Stomach (tissue), 9 donors: ENCODE data around the gene BACE2. TPM values are rescaled to one million over a fixed set of nuclear protein-coding genes. Genes with fewer than 3 reads are reported as not detected.
A peak's percentile ranks its signal among the peaks of the same experiment; 100 is the strongest.

ENCODE experiments used
- DNase-seq, 2 donors: peaks; one replicate each; pipeline versions ENCODE4 v3.0.0 to v3.0.0-alpha.2; 2013 to 2019
- H3K27ac ChIP-seq, 5 donors: fragments of 200-600 bp in 4 of 5; sonication (generic) in 4 of 5; one replicate each; pipeline ENCODE4 v1.5.1; 2013 to 2019; ENCODE audit warnings: mild to moderate bottlenecking in 1 of 5, moderate library complexity in 1 of 5
- H3K27me3 ChIP-seq, 3 donors: fragments of 200-600 bp; sonication (generic); one replicate each; pipeline ENCODE4 v1.5.1; 2017 to 2019; ENCODE audit warnings: mixed run types in 1 of 3
- H3K36me3 ChIP-seq, 4 donors: fragments of 200-600 bp; sonication (generic); 1 replicate in 3 of 4; 2 replicates in 1 of 4; pipeline ENCODE4 v1.5.1; 2016 to 2019
- H3K4me1 ChIP-seq, 4 donors: fragments of 200-600 bp; sonication (generic); one replicate each; pipeline ENCODE4 v1.5.1; 2016 to 2019
- H3K4me3 ChIP-seq, 4 donors: fragments of 200-600 bp; sonication (generic) in 3 of 4; one replicate each; pipeline ENCODE4 v1.5.1; 2016 to 2019; ENCODE audit warnings: mild to moderate bottlenecking in 1 of 4
- H3K9me3 ChIP-seq, 4 donors: fragments of 200-600 bp; sonication (generic); one replicate each; pipeline ENCODE4 v1.5.1; 2016 to 2019
- CTCF ChIP-seq, 7 experiments: fragments of 450-650 bp in 4 of 7; fragments of 200-600 bp in 3 of 7; sonication (generic) in 3 of 7; IDR thresholded peaks; one replicate each; pipeline ENCODE4 v1.5.1; 2016 to 2019; ENCODE audit warnings: antibody characterized with exemption in 7 of 7, control low read depth in 2 of 7, mild to moderate bottlenecking in 1 of 7
- EP300 ChIP-seq: sonication (generic); formaldehyde crosslinking; IDR thresholded peaks from one replicate; pipeline ENCODE4 v1.6.1; 2017; ENCODE audit warnings: antibody characterized with exemption
- POLR2A ChIP-seq, 4 donors: fragments of 450-650 bp; IDR thresholded peaks; one replicate each; pipeline ENCODE4 v1.6.1; 2016; ENCODE audit warnings: antibody characterized with exemption in 4 of 4, control low read depth in 2 of 4, mild to moderate bottlenecking in 1 of 4, moderate library complexity in 1 of 4
- POLR2AphosphoS5 ChIP-seq, 3 donors: sonication (generic); formaldehyde crosslinking; IDR thresholded peaks; one replicate each; pipeline ENCODE4 v1.6.1; 2016; ENCODE audit warnings: antibody characterized with exemption in 3 of 3
- WGBS, 5 donors: extraction: QIAGEN DNeasy Blood & Tissue Kit in 3 of 5; methylation state at CpG; one replicate each; pipeline versions ENCODE4 v1.1.5 to v1.1.7; 2013 to 2018; 5-methylcytosine and 5-hydroxymethylcytosine counted together
- intact Hi-C: fragments of 100-400 bp; cut with DNase I; formaldehyde crosslinking; loops from one replicate; pipeline ENCODE4 v1.15.1; 2023; ENCODE audit warnings: low total_unique reads
- polyA plus RNA-seq, 3 donors: library from polyadenylated mRNA; stranded (reverse); fragments of 200-250 nt; gene quantifications; one replicate each; pipeline ENCODE4 v1.2.3, GENCODE V29; 2013
- total RNA-seq, 5 donors: library from RNA; depleted of rRNA; stranded (reverse); fragments of >200 nt; gene quantifications; one replicate each; pipeline versions ENCODE4 v1.1.0 to v1.2.3, GENCODE V29; 2014 to 2016
- donor health status: healthy with polysubstance abuse.
- donor health status: Bipolar disorder and iron deficiency.
- donor health status: healthy.

The BACE2 gene
- total and polyA plus RNA-seq, 8 donors = 7.6 to 244 (median 51.4) TPM

GRCh38 chr21:41294548-41295231 is 126.7 kb downstream of the BACE2 start:
- H3K36me3 ChIP-seq = no peaks in the 10 kb centered on the region
- 33 to 62% (median 40%) methylated on average over 1 of the region's 1 CpG for WGBS, 5 donors
- H3K4me1 ChIP-seq = peaks cover 0 to 4% (median 0%) of the 10 kb centered on the region in 4 donors
- H3K27me3 ChIP-seq = peaks cover 0 to 31% (median 0%) of the 10 kb centered on the region in 3 donors
- H3K4me3 ChIP-seq = no peak overlapping the region
- DNase-seq = no peak
- TF ChIP-seq POLR2AphosphoS5 (IDR thresholded peaks at IDR 0.05) (no peak), POLR2A (IDR thresholded peaks at IDR 0.05) (no peak), CTCF (IDR thresholded peaks at IDR 0.05) (no peak)
- intact Hi-C loops = no loop called here
- peak overlapping the region in 1 of 5 donors; percentile 63 for H3K27ac ChIP-seq
- H3K9me3 ChIP-seq = no peaks in the 10 kb centered on the region

DNA sequence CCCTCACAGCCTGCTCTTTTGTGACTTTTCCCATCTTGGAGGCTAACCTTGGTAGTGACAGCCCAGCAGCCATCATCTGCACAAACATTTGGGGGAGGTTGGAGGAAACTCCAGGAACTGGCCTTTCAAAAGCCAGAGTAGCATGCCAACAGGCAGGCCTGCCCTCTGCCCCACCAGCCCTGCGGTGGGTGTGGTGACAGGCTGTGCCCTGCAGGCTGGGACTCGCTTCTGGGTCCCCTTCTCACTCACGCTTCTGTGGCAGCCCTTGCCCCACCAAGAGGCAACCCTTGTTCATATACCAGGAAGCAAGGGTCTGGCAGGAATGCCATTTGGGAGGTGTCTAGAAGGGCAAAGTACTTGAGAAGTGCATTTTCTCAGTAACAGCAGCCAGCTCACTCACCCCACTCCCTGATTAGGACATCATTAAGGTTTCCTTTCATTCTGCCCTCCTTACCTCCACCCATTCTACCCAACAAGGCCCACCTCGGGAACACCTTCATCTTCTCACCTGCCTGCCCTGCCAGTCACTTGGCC is 127.8 kb downstream of the BACE2 start:
- Histone ChIP-seq H3K36me3 (no peaks in the 10 kb centered on the region), H3K9me3 (no peaks in the 10 kb centered on the region), H3K4me1 (no peaks in the 10 kb centered on the region), H3K4me3 (no peak overlapping the region), H3K27me3 (peaks cover 0 to 21% (median 0%) of the 10 kb centered on the region in 3 donors), H3K27ac (peak overlapping the region in 3 of 5 donors; percentile 39 to 63 (median 49))
- no peak for TF ChIP-seq EP300
- TF ChIP-seq POLR2AphosphoS5 (IDR thresholded peaks at IDR 0.05) = peak in 1 of 3 donors; percentile 8
- peak; percentile 36 to 39 for DNase-seq
- intact Hi-C loops = no loop called here
- WGBS, 5 donors = 48 to 61% (median 53%) methylated on average over 4 of the region's 4 CpGs

DNA sequence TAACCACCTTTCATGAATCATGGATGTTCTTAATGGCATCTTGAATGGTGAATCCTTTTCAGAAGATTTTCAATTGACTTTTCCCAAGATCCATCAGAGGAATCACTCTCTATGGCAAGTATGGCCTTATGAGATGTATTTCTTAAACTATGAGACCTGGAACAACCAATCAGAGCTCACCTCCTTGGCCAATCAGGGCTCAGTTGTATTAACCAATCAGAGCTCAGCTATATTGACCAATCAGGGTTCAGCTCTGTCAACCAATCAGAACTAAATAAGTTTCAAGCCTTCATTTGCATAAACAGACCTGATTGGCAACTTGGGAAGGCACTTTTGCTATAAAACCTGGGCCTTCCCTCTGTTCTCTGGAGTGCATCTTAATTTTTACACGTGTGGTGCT is 135.0 kb downstream of the BACE2 start:
- H3K4me1 ChIP-seq = no peaks in the 10 kb centered on the region
- no peak overlapping the region for H3K4me3 ChIP-seq
- intact Hi-C loops = no loop called here
- H3K27me3 ChIP-seq = no peaks in the 10 kb centered on the region
- TF ChIP-seq CTCF (IDR thresholded peaks at IDR 0.05) = no peak
- TF ChIP-seq EP300 = no peak
- TF ChIP-seq POLR2AphosphoS5 (IDR thresholded peaks at IDR 0.05) = no peak
- no peak for TF ChIP-seq POLR2A (IDR thresholded peaks at IDR 0.05)
- no peaks in the 10 kb centered on the region for H3K36me3 ChIP-seq
- peaks cover 0 to 5% (median 0%) of the 10 kb centered on the region in 4 donors for H3K9me3 ChIP-seq
- 79 to 91% (median 84%) methylated on average over 1 of the region's 1 CpG for WGBS, 5 donors
- no peak overlapping the region for H3K27ac ChIP-seq
- no peak for DNase-seq

DNA sequence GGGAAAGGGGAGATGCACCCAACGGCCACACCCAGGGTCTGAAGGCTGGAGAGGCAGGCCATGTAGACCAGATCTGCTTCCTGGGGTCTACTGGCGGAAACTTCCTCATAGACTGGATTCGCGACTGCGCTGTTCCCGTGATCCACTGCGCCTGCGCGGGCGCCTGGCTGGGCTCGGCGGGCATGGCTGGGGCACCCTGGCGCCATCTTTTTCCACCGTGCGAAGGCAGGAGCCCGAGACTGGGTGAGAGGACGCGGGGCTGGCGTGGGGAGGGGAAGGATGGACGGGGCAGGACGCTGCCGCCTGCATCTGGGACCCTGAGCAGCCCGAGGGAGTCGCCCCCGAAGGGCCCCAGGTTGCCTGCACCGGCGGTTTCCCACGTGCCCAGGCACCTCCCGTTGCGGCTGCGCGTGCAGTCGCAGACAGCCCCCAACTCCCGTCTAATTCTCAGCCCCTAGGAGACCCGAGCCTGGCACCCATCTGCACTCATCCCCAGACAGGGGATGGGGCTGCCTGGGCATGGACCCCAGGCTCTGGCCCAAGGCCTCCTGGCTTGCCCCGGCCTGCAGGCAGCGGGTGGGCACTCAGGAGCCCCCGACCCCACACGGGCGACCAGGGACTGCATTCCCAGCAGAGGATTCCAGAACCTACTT is 136.2 kb downstream of the BACE2 start:
- H3K4me3 ChIP-seq = no peak overlapping the region
- H3K4me1 ChIP-seq = no peaks in the 10 kb centered on the region
- H3K36me3 ChIP-seq = no peaks in the 10 kb centered on the region
- H3K9me3 ChIP-seq = peaks cover 0 to 5% (median 0%) of the 10 kb centered on the region in 4 donors
- intact Hi-C loops = no loop called here
- TF ChIP-seq POLR2A (IDR thresholded peaks at IDR 0.05) (no peak), POLR2AphosphoS5 (IDR thresholded peaks at IDR 0.05) (no peak), CTCF (IDR thresholded peaks at IDR 0.05) (no peak), EP300 (no peak)
- 95 to 99% (median 96%) methylated on average over 16 to 40 of the region's 40 CpGs for WGBS, 5 donors
- peaks cover 0 to 5% (median 0%) of the 10 kb centered on the region in 3 donors for H3K27me3 ChIP-seq
- no peak overlapping the region for H3K27ac ChIP-seq
- DNase-seq = no peak
